ENCODE data around the gene ANO3.

The ANO3 gene

GRCh38 chr11:26483108-26483507 is 151.2 kb downstream of the ANO3 start:
- DNase-seq (ENCODE audit: low read depth in 3 of 3, low spot score in 1 of 3): no peak

GRCh38 chr11:26490546-26490945 is 158.6 kb downstream of the ANO3 start:
- no peak for DNase-seq (ENCODE audit: low read depth in 3 of 3, low spot score in 1 of 3)

GRCh38 chr11:26493616-26494015 is 161.7 kb downstream of the ANO3 start:
- DNase-seq (ENCODE audit: low read depth in 3 of 3, low spot score in 1 of 3): no peak

GRCh38 chr11:26507229-26507628 is 175.3 kb downstream of the ANO3 start:
- no peak for DNase-seq (ENCODE audit: low read depth in 3 of 3, low spot score in 1 of 3)

GRCh38 chr11:26510164-26510563 is 178.2 kb downstream of the ANO3 start:
- no peak for DNase-seq (ENCODE audit: low read depth in 3 of 3, low spot score in 1 of 3)

GRCh38 chr11:26510756-26511155 is 178.8 kb downstream of the ANO3 start:
- DNase-seq (ENCODE audit: low read depth in 3 of 3, low spot score in 1 of 3): no peak

- DNase-seq (ENCODE audit: low read depth in 3 of 3, low spot score in 1 of 3): no peak
These were observed 180.3 kb downstream of the ANO3 start for GRCh38 chr11:26512196-26512595.

- DNase-seq (ENCODE audit: low read depth in 3 of 3, low spot score in 1 of 3): no peak
These were observed 187.5 kb downstream of the ANO3 start for GRCh38 chr11:26519469-26519868.

GRCh38 chr11:26522912-26523610 is 191.1 kb downstream of the ANO3 start:
- DNase-seq (ENCODE audit: low read depth in 3 of 3, low spot score in 1 of 3): no peak

- DNase-seq (ENCODE audit: low read depth in 3 of 3, low spot score in 1 of 3): no peak
These were observed 195.8 kb downstream of the ANO3 start for GRCh38 chr11:26527685-26528084.

- DNase-seq (ENCODE audit: low read depth in 3 of 3, low spot score in 1 of 3): no peak
These were observed 205.4 kb downstream of the ANO3 start for GRCh38 chr11:26537341-26537740.

- no peak for DNase-seq (ENCODE audit: low read depth in 3 of 3, low spot score in 1 of 3)
These were observed 207.6 kb downstream of the ANO3 start for GRCh38 chr11:26539517-26539916.

- no peak for DNase-seq (ENCODE audit: low read depth in 3 of 3, low spot score in 1 of 3)
These were observed 209.9 kb downstream of the ANO3 start for GRCh38 chr11:26541870-26542269.

GRCh38 chr11:26549176-26549575 is 217.2 kb downstream of the ANO3 start:
- no peak for DNase-seq (ENCODE audit: low read depth in 3 of 3, low spot score in 1 of 3)

- no peak for DNase-seq (ENCODE audit: low read depth in 3 of 3, low spot score in 1 of 3)
These were observed 218.1 kb downstream of the ANO3 start for GRCh38 chr11:26550022-26550421.

- no peak for DNase-seq (ENCODE audit: low read depth in 3 of 3, low spot score in 1 of 3)
These were observed 219.4 kb downstream of the ANO3 start for GRCh38 chr11:26551186-26551801.

GRCh38 chr11:26553182-26553581 is 221.3 kb downstream of the ANO3 start:
- DNase-seq (ENCODE audit: low read depth in 3 of 3, low spot score in 1 of 3): no peak

- no peak for DNase-seq (ENCODE audit: low read depth in 3 of 3, low spot score in 1 of 3)
These were observed 222.5 kb downstream of the ANO3 start for GRCh38 chr11:26554455-26554854.

GRCh38 chr11:26556582-26556981 is 224.7 kb downstream of the ANO3 start:
- DNase-seq (ENCODE audit: low read depth in 3 of 3, low spot score in 1 of 3): no peak

- no peak for DNase-seq (ENCODE audit: low read depth in 3 of 3, low spot score in 1 of 3)
These were observed 225.7 kb downstream of the ANO3 start for GRCh38 chr11:26557666-26558065.

- DNase-seq (ENCODE audit: low read depth in 3 of 3, low spot score in 1 of 3): no peak
These were observed 226.3 kb downstream of the ANO3 start for GRCh38 chr11:26558190-26558589.

- DNase-seq (ENCODE audit: low read depth in 3 of 3, low spot score in 1 of 3): no peak
These were observed 237.7 kb downstream of the ANO3 start for GRCh38 chr11:26569646-26570045.

All from stimulated activated CD4-positive, alpha-beta T cell treated with anti-CD3 and anti-CD28 coated beads, TNF-alpha, amount 100 ng/mL, for 1 hour (primary cell).